Stimulated activated memory B cell treated with anti-CD40 and anti-IgM and Interleukin-4, amounts not matched to agents 10 μg/mL and 1 μg/mL and 100 μg/mL, for 72 hours (primary cell): ENCODE measurements around the gene TFPI.
A peak's percentile ranks its signal among the peaks of the same experiment; 100 is the strongest.

Source experiments
- ATAC-seq: fragments of 150-1000 bp; cut with Tn5 transposase; 2 replicates; pipeline ENCODE4 v1.10.0; 2021
- H3K27ac Mint-ChIP-seq: one replicate; pipeline ENCODE4 v1.8.0; 2022; ENCODE audit warnings: mild to moderate bottlenecking, mixed read lengths
- H3K27me3 Mint-ChIP-seq: one replicate; pipeline ENCODE4 v1.8.0; 2022; ENCODE audit warnings: mixed read lengths
- H3K36me3 Mint-ChIP-seq: one replicate; pipeline ENCODE4 v1.8.0; 2022; ENCODE audit warnings: mixed read lengths
- H3K4me1 Mint-ChIP-seq: one replicate; pipeline ENCODE4 v1.8.0; 2022; ENCODE audit warnings: mixed read lengths
- H3K4me3 Mint-ChIP-seq: one replicate; pipeline ENCODE4 v1.8.0; 2022; ENCODE audit warnings: mild to moderate bottlenecking, moderate library complexity, mixed read lengths
- H3K9me3 Mint-ChIP-seq: one replicate; pipeline ENCODE4 v1.8.0; 2022; ENCODE audit warnings: mixed read lengths

The TFPI gene

DNA sequence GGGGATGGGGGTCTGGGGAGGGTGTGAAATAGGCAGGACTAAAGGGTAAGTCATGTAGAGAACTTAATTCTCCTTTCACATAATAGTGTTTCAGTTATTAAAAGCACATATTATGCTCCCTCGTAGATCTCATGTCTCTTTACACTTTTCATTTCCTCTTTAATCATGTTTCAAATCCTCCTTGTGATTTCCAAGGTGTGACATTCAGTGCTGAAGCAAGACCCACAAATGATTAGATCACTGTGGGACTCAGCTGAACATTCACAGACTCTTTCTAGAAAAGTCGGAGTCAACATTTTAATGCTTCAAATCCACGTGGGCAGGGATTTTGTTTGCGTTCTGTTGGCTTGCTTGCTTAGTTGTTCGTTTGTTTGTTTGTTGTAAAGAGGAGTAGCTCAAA, 71.4 kb downstream of the TFPI start:
- Mint-ChIP-seq H3K4me3 (no peak overlapping the region), H3K27ac (no peak overlapping the region), H3K36me3 (no peaks in the 10 kb centered on the region), H3K27me3 (no peaks in the 10 kb centered on the region), H3K4me1 (no peaks in the 10 kb centered on the region), H3K9me3 (no peaks in the 10 kb centered on the region)
- ATAC-seq, result no peak

GRCh38 chr2:187481543-187481942, 72.7 kb downstream of the TFPI start:
- H3K27me3 Mint-ChIP-seq, result no peaks in the 10 kb centered on the region
- no peaks in the 10 kb centered on the region for H3K4me1 Mint-ChIP-seq
- no peaks in the 10 kb centered on the region for H3K9me3 Mint-ChIP-seq
- no peak for ATAC-seq
- no peak overlapping the region for H3K27ac Mint-ChIP-seq
- no peak overlapping the region for H3K4me3 Mint-ChIP-seq
- H3K36me3 Mint-ChIP-seq, result no peaks in the 10 kb centered on the region

GRCh38 chr2:187478719-187479118, 75.5 kb downstream of the TFPI start:
- H3K36me3 Mint-ChIP-seq, result no peaks in the 10 kb centered on the region
- no peak overlapping the region for H3K4me3 Mint-ChIP-seq
- no peaks in the 10 kb centered on the region for H3K4me1 Mint-ChIP-seq
- no peak overlapping the region for H3K27ac Mint-ChIP-seq
- no peak for ATAC-seq
- no peaks in the 10 kb centered on the region for H3K9me3 Mint-ChIP-seq
- H3K27me3 Mint-ChIP-seq, result no peaks in the 10 kb centered on the region

DNA sequence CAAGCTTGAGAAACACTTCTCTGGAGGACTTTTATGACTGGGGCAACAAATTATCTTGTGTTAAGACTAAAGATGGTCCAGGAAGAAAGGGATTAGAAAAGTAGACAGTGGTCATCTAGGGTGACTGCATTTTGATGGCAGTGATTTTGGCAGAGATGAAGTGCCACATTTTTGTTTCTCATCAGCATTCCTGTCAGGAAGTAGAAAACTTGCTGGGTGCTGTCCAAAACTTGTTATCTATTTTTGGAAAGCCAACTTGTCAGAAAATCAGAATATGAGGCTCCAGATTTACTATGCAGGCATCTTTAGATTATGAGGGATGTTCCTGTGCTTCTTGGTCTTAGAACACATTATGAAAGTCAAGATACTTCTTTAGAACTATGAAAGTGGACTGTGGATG, 77.2 kb downstream of the TFPI start:
- Mint-ChIP-seq H3K36me3 (no peaks in the 10 kb centered on the region), H3K4me1 (no peaks in the 10 kb centered on the region), H3K9me3 (no peaks in the 10 kb centered on the region), H3K27me3 (no peaks in the 10 kb centered on the region), H3K4me3 (no peak overlapping the region), H3K27ac (no peak overlapping the region)
- ATAC-seq, result no peak

DNA sequence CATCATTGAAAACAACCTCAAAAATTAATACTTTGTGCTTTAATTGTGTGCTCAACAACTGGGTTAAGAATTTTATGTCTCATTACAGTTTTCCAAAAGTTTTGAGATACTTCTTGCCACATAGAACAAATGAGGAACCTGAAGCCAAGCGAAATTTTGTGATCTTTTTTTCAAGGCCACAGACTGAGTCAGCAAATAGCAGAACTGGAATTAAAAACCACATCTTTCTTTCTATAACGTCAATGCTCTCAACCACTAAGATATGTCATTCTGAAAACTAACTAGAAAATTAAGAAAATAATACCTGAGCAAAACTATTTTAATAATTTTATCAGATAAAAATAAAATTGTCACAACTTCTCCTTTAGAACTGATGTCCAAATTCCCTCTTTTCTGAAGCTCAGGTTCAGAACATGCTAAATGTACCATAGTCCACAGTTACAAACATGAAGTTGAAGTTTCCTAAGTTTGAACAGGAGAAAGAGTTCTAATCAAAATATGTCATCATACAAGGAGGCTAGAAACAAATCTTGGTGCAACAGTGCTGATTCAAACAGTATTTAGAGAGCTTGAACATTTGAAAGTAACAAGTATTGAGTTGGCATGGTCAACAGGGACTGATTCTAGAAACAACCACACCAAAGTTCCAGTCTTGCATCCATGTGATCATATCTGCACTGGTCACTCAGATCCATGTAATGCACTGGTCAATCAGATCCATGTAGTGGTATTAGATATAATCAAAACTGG, 78.6 kb downstream of the TFPI start:
- Mint-ChIP-seq H3K27ac (no peak overlapping the region), H3K4me1 (no peaks in the 10 kb centered on the region), H3K27me3 (no peaks in the 10 kb centered on the region), H3K9me3 (no peaks in the 10 kb centered on the region), H3K36me3 (no peaks in the 10 kb centered on the region), H3K4me3 (no peak overlapping the region)
- peak; percentile 57 for ATAC-seq

- Mint-ChIP-seq H3K36me3 (no peaks in the 10 kb centered on the region), H3K4me1 (no peaks in the 10 kb centered on the region), H3K9me3 (no peaks in the 10 kb centered on the region), H3K27ac (no peak overlapping the region), H3K27me3 (no peaks in the 10 kb centered on the region), H3K4me3 (no peak overlapping the region)
- no peak for ATAC-seq
Measured at GRCh38 chr2:187470698-187471097, 83.5 kb downstream of the TFPI start.

DNA sequence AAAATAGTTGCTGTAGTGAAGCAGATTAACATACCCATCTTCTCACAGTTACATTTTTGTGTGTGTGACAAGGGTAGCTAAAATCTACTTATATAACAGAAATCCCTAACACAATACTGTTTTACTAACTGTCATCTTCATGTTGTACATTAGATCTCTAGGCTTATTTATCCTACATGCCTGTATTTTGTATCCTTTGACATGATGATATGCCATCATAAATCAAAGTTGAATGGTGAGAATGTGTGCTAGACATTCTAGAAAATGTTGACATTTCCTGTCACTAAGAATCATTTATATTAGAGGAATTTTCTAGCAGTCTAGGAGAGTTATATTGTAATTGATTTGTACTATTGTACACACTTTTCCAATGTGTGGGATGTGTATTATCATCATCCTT, 84.7 kb downstream of the TFPI start:
- ATAC-seq, result no peak
- Mint-ChIP-seq H3K4me3 (no peak overlapping the region), H3K36me3 (no peaks in the 10 kb centered on the region), H3K27me3 (no peaks in the 10 kb centered on the region), H3K27ac (no peak overlapping the region), H3K4me1 (no peaks in the 10 kb centered on the region), H3K9me3 (no peaks in the 10 kb centered on the region)

DNA sequence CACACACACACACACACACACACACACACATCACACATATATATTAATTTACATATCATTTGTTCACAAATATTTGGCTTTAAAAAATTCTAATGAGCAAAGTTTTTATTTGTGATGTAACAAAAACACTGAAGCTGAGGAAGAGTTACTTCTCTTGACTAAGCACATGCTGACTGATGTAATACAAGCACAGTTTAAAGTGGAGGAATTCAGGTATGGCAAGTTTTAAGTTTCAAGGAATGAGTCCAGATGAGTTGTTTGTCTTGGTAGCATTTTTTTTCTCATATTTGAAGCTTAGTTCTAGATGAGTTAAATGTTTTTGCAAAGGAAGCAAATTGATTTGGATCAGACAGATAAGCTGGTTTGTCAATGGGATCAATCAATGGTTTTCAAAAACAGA, 86.0 kb downstream of the TFPI start:
- Mint-ChIP-seq H3K27ac (no peak overlapping the region), H3K4me1 (no peaks in the 10 kb centered on the region), H3K36me3 (no peaks in the 10 kb centered on the region), H3K4me3 (no peak overlapping the region), H3K27me3 (no peaks in the 10 kb centered on the region), H3K9me3 (no peaks in the 10 kb centered on the region)
- no peak for ATAC-seq

- Mint-ChIP-seq H3K36me3 (no peaks in the 10 kb centered on the region), H3K27me3 (no peaks in the 10 kb centered on the region), H3K4me1 (no peaks in the 10 kb centered on the region), H3K4me3 (no peak overlapping the region), H3K27ac (no peak overlapping the region), H3K9me3 (no peaks in the 10 kb centered on the region)
- ATAC-seq, result no peak
Measured at GRCh38 chr2:187466129-187466792, 88.0 kb downstream of the TFPI start.

- ATAC-seq, result no peak
- H3K4me1 Mint-ChIP-seq, result no peaks in the 10 kb centered on the region
- H3K27me3 Mint-ChIP-seq, result no peaks in the 10 kb centered on the region
Measured at GRCh38 chr2:187462839-187463238, 91.4 kb downstream of the TFPI start.

DNA sequence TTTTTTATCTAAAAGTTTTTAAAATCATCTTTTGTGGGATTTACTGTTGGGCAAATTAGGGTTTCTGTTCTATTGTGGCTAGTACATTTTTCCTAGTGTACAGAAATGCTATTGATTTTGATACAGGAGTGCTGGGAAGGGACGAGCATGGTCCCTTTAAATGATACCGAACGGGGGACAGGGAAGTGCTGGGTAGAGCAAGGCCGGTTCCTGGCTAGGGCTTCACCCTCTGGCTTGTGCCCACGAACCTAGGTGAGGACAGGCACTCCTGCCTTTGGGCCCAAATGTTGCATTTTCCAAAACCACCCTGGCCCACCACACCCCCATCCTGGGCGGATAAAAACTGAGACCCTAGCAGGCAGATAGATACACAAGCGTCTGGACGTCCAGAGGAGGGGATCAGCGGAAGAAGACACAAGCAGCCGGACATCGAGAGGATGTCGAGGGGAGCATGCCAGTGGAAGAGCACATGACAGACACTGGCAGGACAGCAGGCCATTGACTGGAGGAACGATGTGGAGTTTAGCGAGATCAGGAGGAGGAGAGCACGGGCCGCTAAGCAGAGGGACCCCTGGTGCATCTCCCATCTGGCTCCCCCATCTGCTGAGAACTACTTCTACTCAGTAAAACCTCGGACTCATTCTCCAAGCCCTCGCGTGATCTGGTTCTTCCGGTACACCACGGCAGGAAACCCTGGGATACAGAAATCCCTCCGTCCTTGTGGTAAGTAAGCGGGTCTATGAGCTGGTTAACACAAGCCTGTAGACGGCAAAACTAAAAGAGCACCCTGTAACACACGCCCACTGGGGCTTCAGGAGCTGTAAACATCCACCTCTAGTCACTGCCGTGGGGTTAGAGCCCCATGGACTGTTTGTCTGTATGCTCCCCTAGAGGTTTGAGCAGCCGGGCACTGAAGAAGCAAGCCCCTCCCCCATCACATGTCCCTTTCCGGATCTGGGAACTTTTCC, 92.7 kb downstream of the TFPI start:
- no peaks in the 10 kb centered on the region for H3K36me3 Mint-ChIP-seq
- ATAC-seq, result no peak
- no peak overlapping the region for H3K27ac Mint-ChIP-seq
- H3K4me1 Mint-ChIP-seq, result no peaks in the 10 kb centered on the region
- H3K9me3 Mint-ChIP-seq, result no peaks in the 10 kb centered on the region
- no peak overlapping the region for H3K4me3 Mint-ChIP-seq
- H3K27me3 Mint-ChIP-seq, result no peaks in the 10 kb centered on the region

More at GRCh38 chr2:187462839-187463238, 91.4 kb downstream of the TFPI start:
- Mint-ChIP-seq H3K9me3 (no peaks in the 10 kb centered on the region), H3K36me3 (no peaks in the 10 kb centered on the region), H3K27ac (no peak overlapping the region), H3K4me3 (no peak overlapping the region)

GRCh38 chr2:187459256-187459655, 95.0 kb downstream of the TFPI start:
- H3K4me1 Mint-ChIP-seq, result no peaks in the 10 kb centered on the region
- no peaks in the 10 kb centered on the region for H3K27me3 Mint-ChIP-seq
- H3K36me3 Mint-ChIP-seq, result no peaks in the 10 kb centered on the region
- no peak for ATAC-seq
- no peak overlapping the region for H3K27ac Mint-ChIP-seq
- no peaks in the 10 kb centered on the region for H3K9me3 Mint-ChIP-seq
- no peak overlapping the region for H3K4me3 Mint-ChIP-seq

DNA sequence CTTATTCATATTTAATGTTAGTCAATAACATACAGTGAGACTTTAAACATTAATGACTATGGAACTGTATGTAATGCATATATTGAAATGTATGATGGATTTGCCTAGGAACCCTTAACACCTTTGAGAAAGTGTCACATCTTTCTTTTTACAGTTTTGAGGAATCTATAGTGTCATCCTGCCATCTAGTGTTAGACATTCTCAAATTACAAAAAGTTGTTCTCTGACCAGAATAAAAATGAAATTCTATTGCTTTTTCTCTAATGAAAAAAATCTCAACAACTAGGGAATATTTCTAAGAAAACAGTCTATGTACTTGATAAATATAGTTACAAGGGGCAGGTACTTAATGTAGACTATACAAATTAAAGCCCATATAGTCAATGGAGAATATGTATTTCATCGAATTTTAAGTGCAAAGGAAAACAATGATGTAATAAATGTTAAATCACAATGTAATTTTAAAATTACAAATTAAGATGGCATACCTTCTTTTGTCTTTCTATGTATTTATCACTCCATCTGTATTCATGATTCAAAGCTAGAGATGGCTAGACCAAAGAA, 101.1 kb downstream of the TFPI start:
- H3K9me3 Mint-ChIP-seq, result no peaks in the 10 kb centered on the region
- no peaks in the 10 kb centered on the region for H3K36me3 Mint-ChIP-seq
- H3K4me1 Mint-ChIP-seq, result no peaks in the 10 kb centered on the region
- no peak overlapping the region for H3K27ac Mint-ChIP-seq
- no peak overlapping the region for H3K4me3 Mint-ChIP-seq
- no peak for ATAC-seq
- no peaks in the 10 kb centered on the region for H3K27me3 Mint-ChIP-seq

DNA sequence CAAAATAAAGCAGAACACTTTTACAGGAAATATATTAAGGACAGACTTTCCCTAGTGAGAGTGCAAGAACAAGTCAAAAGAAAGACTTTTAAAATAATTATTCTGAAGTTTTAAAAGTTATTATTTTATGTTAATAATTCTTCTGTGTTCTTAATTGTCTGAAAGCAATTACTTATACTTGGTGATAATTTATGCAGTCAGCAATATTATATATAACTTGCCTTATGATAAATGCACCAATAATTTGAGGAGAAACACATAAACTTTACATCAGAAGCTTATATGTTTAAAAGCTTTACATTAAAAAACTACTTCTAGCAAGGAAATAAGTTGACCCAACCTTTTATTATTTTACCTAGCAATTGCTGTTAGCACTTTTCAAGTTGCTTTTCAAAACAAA, 102.7 kb downstream of the TFPI start:
- H3K36me3 Mint-ChIP-seq, result no peaks in the 10 kb centered on the region
- H3K4me3 Mint-ChIP-seq, result no peak overlapping the region
- no peaks in the 10 kb centered on the region for H3K27me3 Mint-ChIP-seq
- H3K9me3 Mint-ChIP-seq, result no peaks in the 10 kb centered on the region
- ATAC-seq, result no peak
- no peaks in the 10 kb centered on the region for H3K4me1 Mint-ChIP-seq
- no peak overlapping the region for H3K27ac Mint-ChIP-seq

DNA sequence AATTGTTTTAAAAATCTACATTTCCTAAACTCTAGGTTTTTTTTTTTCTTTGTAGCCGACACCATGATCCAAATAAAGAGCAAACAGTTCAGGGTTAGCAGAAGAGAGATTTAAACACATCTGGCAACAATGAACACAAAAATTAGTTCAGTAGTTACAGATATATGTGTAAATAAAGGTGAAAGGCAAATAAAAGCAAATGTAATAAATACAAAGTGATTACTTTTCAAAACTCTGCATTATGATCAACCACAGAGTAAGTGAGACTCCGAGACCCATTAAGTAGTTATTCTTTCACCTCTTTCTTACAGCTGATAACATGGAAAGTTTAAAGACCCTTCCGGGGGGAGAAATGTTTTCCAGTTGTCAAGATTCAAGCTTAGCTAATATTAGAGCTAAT, 106.9 kb downstream of the TFPI start:
- Mint-ChIP-seq H3K9me3 (no peaks in the 10 kb centered on the region), H3K4me1 (no peaks in the 10 kb centered on the region), H3K27me3 (no peaks in the 10 kb centered on the region), H3K36me3 (no peaks in the 10 kb centered on the region), H3K27ac (no peak overlapping the region), H3K4me3 (no peak overlapping the region)
- no peak for ATAC-seq
